NCI-H524 (cell line): ENCODE measurements around the gene SCFD2.
"Not testable (repeated sequence)": the region's sequence is repeated elsewhere in the genome, so short reads cannot be mapped to it uniquely, and the experiment has no call there.

Experiments
- DNase-seq, 2 experiments: peaks; one replicate each; lab custom pipeline; 2025; lab: John Stamatoyannopoulos, UW

The SCFD2 gene

GRCh38 chr4:53238352-53238751 lies 127.5 kb downstream of the SCFD2 start:
- not testable (repeated sequence) for DNase-seq

GRCh38 chr4:53237811-53238210 lies 128.1 kb downstream of the SCFD2 start:
- not testable (repeated sequence) for DNase-seq

GRCh38 chr4:53236624-53237023 lies 129.2 kb downstream of the SCFD2 start:
- DNase-seq: not testable (repeated sequence)

- DNase-seq: no peak
Measured at GRCh38 chr4:53235547-53235946, 130.3 kb downstream of the SCFD2 start.

GRCh38 chr4:53234669-53235068 lies 131.2 kb downstream of the SCFD2 start:
- no peak for DNase-seq

- DNase-seq: no peak
Measured at GRCh38 chr4:53234111-53234510, 131.8 kb downstream of the SCFD2 start.

GRCh38 chr4:53233114-53233795 lies 132.6 kb downstream of the SCFD2 start:
- no peak for DNase-seq

- no peak for DNase-seq
Measured at GRCh38 chr4:53232371-53232770, 133.5 kb downstream of the SCFD2 start.

- DNase-seq: no peak
Measured at GRCh38 chr4:53228036-53228435, 137.8 kb downstream of the SCFD2 start.

GRCh38 chr4:53227451-53227850 lies 138.4 kb downstream of the SCFD2 start:
- no peak for DNase-seq

GRCh38 chr4:53221832-53222480 lies 143.9 kb downstream of the SCFD2 start:
- no peak for DNase-seq

GRCh38 chr4:53219148-53219547 lies 146.7 kb downstream of the SCFD2 start:
- DNase-seq: not testable (repeated sequence)

- DNase-seq: no peak
Measured at GRCh38 chr4:53208753-53209152, 157.1 kb downstream of the SCFD2 start.

GRCh38 chr4:53205970-53206369 lies 159.9 kb downstream of the SCFD2 start:
- no peak for DNase-seq

GRCh38 chr4:53199356-53199755 lies 166.5 kb downstream of the SCFD2 start:
- no peak for DNase-seq

GRCh38 chr4:53197772-53198142 lies 168.1 kb downstream of the SCFD2 start:
- DNase-seq: no peak

- peak; percentile 45 to 75 for DNase-seq
Measured at GRCh38 chr4:53196882-53197771, 168.7 kb downstream of the SCFD2 start.

- no peak for DNase-seq
Measured at GRCh38 chr4:53195815-53196661, 169.8 kb downstream of the SCFD2 start.

GRCh38 chr4:53194727-53195126 lies 171.1 kb downstream of the SCFD2 start:
- peak in 1 of 2 experiments; percentile 64 for DNase-seq

GRCh38 chr4:53193111-53193510 lies 172.8 kb downstream of the SCFD2 start:
- no peak for DNase-seq

GRCh38 chr4:53192496-53192895 lies 173.4 kb downstream of the SCFD2 start:
- DNase-seq: no peak

GRCh38 chr4:53191997-53192396 lies 173.9 kb downstream of the SCFD2 start:
- DNase-seq: no peak
